Limb (tissue), 2 donors: Measurements from ENCODE around the gene TRIM69.

Experiments used
- DNase-seq, 2 donors: peaks; one replicate each; pipeline ENCODE4 v3.0.0-alpha.2; 2016; ENCODE audit errors: extremely low spot score in 2 of 2

Gene TRIM69

GRCh38 chr15:44804298-44805046 is 68.1 kb downstream of the TRIM69 start:
- no peak for DNase-seq

GRCh38 chr15:44808557-44808956 is 72.2 kb downstream of the TRIM69 start:
- DNase-seq, result no peak

GRCh38 chr15:44810237-44810636 is 73.9 kb downstream of the TRIM69 start:
- no peak for DNase-seq

GRCh38 chr15:44811337-44811736 is 75.0 kb downstream of the TRIM69 start:
- no peak for DNase-seq

GRCh38 chr15:44812029-44812517 is 75.7 kb downstream of the TRIM69 start:
- DNase-seq, result no peak

GRCh38 chr15:44813231-44813630 is 76.9 kb downstream of the TRIM69 start:
- DNase-seq, result no peak
